Stimulated activated CD8-positive, alpha-beta memory T cell treated with anti-CD3 and anti-CD28 coated beads, Interleukin-15, amount 100 ng/mL, for 24 hours (primary cell): ENCODE results near the gene UNCX.
A peak's percentile ranks its signal among the peaks of the same experiment; 100 is the strongest.

Source experiments
- DNase-seq: peaks from one replicate; pipeline ENCODE4 v3.0.0-alpha.2; 2020; ENCODE audit warnings: low read depth

Gene UNCX

DNA sequence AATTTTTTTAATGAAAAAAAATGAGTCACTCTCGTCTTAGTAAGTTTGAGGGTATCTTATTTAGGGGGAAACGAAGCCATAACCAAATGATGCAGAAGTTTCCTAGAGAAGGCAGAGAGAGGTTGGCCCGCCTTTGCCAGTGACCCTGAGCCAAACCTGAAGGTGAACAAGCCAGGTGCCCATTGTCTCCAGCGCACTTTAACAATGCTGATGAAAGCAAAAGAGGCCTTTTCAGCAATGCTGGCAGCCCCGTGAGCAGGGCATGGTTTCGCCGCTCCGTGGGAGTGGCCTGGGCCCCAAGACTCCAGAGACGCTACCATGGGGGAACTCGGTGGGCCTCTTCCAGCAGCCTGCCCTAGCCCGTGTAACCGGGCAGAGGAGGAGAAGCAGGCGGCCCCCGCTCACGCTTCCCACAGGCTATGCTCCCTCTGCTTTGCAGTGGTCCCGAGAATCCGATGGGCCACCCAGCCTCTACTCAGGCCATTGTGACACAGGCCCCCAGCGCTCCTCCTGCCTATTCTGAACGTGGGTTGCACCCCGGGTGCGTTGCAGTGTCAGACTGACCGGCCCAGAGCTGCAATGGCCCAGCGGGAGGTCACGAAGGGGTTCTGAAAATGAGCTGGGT is 14.0 kb upstream of the UNCX start:
- no peak for DNase-seq

DNA sequence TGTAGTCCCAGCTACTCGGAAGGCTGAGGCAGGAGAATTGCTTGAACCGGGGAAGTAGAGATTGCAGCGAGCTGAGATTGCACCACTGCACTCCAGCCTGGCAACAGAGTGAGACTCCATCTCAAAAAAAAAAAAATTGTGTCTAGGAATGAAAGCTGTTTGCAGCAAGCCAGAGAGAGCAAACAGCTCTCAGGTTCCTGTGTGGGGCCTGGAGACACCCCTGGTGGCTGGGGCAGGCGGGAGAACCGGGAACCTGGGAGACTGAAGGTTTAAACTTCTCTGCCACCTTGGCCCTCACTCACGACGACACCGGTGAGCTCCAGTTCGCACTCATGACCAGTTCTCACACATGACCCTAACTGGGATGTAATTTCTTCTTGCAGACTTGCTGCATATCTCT is 13.2 kb upstream of the UNCX start:
- DNase-seq: no peak

DNA sequence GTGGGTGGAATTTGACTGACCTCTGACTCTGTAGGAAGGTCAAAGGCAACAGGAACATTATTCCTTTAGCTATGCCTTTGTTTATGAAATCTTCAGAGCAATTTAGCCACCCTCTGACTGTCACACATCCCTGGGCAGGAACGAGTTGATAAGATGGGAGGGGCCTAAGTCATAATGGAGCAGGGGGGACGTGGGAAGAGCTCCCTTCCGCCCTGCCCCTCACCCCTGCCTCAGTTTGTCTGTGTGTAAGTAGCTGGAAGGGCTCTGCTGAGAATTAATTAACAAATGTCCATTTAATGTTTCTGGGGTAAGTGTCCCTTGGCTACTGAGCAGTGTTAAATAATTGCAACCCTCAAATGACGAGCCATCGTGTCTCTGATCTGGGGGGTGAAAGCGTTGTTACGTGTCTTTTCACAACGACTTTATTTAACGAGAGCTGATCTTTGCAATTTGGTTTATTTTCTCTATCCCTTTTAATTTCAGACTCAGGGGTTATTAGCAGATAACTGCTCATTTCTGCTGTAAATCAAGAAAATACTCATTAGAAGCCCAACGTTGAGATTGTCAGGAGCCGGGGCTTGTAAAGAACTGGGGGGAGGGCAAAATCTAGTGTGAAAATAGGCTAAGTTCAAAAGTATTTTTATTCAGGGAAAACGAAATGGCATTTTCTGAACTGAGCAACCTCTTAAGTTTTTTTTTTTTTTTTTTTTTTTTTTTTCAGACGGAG is 12.5 kb upstream of the UNCX start:
- DNase-seq: no peak

DNA sequence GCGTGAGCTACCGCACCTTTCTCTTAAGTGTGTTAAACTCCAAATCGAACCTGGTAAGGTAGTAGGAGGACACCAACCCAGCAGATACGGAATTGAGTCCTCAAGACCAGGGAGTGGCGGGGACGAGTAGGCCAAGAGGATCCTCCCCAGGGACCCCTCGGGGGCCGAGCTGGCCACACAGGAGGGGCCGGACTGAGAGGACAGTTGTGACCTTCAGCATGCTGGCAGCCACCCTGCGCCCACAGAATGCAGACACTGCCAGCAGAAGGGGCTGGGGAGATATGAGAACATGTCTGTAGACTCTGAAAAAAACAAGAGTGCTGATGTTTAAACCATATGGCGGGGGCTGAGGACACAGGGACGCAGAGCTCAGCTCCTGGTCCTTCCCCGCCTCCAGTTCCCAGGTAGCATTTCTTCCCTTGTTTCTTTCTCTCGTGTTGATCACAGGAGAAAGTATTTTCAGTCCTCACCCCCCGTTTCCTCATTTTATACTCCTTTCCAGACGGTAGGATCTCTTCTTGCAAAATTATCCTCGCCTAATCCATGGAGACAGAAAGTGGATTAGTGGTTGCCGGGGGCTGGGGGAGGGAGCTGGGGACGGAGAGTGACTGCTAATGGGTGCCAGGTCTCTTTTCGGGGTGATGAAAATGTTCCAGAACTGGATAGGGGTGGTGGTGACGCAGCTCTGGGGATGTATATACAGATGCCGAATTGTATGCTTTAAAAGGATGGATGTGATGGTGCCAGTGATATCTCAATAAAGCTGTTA is 11.5 kb upstream of the UNCX start:
- no peak for DNase-seq

DNA sequence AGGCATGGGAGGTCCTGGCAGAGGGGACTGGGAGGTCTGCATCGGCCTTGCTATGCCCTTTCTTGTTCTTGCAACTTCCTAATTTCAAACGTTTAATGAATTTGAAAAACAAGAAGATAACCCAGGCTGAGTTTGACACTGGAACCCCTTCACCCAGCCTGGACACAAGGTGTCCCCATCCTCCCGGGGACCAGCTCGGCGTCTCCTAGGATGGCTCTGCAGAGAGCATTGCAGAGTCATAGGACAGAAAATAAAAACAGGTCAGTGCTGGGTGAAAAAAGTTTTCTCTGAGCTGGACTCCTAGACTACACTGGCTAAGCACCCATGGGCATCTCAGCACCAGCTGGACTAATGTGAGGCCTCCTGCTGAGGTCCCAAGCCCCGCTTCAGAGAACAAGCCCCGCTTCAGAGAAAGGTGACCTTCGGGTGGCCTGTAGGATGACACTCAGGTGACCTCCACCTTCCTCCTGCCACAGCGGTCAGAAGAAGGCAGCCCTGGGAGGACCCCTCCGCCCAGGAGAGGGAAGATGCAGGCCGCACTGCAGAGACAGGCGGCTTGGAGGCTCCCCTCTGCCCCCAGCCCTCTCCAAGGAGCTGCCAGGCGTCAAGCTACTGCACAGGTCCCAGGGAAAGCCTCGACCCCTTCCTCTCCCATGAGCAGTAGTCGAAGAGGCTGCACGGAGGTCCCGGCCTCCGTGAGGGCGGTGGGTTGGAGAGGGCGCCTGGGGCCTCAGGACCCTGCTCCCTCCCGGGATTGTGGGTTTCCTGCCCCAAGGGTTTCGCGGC is 9.3 kb upstream of the UNCX start:
- no peak for DNase-seq

DNA sequence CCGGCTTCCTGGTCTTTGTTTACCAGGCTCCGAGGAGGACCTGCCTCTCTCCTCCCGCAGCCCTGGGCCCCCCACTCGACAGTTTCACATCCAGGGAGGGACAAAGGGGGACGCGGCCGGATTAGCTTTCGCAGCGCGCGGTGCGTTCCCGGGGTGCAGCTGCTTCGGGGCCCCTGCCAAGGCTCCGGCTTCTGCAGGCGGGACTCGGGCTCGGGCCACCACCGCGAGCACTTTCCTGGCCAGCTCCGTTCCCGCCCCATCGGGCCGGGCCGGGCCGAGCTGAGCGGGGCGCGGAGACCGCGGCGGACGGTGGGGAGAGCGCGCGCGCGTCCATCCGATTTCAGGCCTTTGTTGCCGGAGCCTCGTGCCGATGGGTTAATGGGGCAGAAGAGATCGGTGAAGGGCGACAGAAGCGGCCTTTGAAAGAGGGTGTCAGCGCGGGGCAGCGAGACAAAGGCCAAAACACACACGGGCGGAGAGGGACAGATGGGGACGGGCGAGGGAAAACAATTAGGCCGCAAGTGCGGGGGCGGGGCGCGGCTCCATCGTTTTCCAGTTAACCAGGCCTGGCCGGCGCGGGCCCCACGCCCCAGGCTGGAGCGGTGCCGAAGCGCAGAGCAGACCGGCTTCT is 8.5 kb upstream of the UNCX start:
- no peak for DNase-seq

DNA sequence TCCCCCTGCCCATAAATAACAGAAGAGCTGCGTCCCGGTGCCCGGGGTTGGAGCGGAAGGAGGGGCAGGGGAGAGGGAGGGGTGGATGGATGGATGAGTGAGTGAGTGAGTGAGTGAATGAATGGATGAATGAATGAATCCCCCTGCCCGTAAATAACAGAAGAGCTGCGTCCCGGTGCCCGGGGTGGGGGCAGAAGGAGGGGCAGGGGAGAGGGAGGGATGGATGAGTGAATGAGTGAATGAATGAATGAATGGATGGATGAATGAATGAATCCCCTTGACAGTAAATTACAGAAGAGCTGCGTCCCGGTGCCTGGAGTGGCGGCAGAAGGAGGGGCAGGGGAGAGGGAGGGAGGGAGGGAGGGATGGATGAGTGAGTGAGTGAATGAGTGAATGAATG is 7.6 kb upstream of the UNCX start:
- DNase-seq: no peak

DNA sequence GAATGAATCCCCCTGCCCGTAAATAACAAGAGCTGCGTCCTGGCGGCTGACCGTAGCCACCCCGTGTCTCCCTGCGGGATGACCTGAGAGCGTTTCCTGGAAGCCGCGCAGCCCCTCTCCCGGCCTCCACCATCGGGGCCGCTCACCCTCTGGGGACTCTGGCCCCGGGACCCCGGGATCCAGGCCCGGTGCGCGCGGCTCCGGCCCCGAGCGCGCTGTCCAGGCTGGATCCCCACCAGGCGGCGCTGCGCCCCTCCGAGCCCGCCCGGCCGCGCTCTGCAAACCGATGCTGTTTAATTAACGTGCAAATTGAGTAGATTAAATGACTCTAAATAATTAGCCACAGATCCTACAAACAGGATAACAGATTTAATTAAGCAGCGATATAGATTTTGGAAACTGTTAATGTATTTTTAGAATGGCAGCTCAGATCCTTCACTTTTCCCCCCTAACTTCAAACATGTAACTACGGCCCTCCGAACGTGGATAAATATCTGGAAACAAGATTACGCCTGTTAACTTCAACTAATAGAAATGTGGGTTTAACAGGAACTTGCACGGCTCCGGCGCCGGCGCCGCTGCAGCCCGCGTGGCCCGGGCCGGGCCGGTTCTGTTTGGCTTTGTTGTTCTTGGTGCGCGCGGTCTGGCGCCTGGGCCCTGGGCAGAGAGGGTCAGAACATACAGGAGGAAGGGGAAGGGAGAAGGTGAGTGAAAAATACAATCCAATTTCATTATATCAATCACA is 7.1 kb upstream of the UNCX start:
- peak; percentile 52 for DNase-seq

DNA sequence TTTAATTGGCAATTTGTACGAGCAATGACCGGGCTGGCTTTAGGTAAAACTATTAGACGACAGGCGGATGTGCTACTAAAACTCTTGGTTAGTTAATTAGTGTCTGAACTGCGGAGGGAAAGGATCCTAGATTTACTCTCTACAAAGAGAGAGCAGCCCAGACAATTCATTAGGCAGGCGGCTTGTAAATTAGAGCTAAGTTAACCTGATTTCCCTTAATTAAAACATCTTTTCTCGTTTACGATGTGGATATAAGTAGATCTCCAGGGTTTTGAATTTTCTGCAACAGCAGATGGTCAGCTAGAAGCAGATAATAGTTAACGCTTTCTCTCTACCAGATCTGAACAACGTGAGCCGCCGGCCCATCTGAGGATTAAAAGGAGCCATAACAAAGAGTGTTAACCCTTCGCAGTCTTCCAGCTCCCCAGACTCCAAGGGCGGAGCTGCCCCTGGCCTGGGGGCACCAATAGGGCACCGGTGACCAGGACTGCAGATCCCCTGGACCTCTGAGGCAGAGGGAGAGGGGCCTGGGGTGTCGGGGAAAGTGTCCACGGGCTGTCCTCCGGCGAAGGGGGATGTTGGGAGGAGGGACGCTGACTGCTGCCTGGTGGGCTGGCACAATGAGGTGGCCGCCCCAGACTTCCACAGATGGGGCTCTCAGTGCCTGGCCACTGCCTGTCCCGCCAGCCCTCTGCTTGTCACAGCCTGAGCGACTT is 6.3 kb upstream of the UNCX start:
- no peak for DNase-seq

DNA sequence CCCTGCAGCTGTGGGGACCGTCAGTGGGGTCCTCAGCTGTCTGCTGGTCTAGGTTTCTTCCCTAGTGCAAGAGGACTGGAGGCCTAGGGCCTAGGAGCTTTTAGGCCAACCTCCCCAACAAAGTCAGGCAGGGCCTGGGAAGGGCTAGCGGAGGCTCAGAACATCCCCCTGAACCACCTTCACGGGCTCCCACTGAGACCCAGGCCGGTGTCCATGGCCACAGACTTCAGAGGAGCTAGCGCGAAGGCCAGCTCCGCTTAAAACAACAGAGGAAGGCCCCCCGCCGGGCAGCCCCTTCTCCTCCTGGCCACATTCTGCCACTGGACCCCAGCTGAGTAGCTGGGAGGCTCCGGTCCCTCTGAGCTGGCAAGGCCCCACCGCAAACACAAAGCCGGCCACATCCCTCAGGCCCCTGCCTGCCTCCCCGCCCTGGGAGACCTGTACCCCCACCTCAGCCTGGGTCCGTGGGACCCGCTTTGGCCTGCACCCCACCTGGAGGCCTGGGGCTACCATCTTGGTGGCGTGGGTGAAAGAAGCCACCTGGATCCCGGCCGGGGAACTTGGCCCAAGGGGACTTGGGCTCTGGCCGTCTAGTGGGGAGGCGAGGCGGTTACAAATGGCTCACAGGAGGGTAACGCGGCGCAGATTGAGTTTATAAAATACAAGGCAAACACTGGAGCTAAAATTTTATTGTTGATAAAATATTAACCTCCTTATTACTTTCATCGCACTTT is 5.4 kb upstream of the UNCX start:
- DNase-seq: no peak

DNA sequence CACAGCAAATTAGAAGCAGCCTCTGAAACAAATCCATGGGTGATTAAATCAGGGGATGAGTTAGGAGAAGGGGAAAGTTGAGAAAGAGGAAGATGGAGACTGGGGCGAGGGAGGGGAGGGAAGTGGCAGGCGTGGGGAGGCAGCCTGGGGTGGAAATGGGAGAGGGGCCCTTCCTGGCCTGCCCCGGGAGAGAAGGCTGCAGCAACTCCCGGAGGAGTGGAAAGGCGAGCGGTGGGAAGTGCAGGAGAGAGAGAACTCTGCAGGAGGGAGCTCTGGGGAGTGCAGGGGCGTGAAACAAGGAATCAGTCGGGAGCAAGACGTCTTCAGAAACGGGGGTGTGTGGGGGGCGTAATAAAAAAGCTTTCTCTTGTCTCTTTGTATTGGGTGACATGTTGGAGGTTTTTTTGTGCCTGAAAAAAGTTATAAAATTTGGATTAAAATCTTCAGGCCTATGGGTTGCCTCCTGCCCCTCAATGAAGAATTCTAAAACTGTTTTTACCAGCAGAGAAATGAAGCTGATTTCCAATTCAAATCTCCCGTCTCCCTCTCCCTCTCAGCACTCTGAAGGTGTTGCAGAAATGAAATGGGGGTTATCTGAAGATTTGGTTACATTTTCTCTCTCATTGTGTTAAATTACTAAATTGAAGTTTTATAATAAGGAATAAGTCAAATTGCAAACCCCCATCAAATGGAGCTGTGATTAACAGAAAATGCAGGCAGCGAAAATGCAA is 4.7 kb upstream of the UNCX start:
- DNase-seq: no peak

DNA sequence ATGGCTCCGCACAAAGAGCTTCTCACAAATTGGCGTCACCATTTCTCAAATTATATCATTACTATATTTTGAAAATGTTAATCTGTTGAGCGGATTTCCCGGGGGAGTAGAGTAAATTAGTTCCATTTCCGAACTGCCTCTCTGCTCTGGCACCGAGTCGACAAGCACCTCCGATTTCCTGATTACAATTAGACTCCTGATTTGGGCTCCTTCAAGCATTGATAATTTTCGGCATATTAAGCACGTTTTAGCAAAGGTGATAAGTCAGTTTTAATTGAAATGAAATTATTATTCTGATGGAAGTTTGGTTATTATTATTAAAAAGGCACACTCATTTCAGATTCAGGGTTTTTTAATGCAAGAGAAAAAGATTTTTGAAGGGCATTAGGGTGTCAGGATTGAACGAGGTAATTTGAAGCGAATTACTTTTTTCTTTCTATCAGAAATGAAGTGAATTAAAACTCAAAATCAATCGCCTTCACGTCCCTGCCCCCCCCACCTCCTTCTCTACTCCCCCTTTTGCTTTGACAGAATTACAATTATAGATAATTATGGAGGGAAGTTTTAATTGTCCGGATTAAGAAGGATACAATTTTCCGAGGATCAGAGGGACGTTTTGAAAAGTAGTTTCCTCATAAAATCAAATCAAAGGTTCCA is 4.0 kb upstream of the UNCX start:
- DNase-seq: no peak

DNA sequence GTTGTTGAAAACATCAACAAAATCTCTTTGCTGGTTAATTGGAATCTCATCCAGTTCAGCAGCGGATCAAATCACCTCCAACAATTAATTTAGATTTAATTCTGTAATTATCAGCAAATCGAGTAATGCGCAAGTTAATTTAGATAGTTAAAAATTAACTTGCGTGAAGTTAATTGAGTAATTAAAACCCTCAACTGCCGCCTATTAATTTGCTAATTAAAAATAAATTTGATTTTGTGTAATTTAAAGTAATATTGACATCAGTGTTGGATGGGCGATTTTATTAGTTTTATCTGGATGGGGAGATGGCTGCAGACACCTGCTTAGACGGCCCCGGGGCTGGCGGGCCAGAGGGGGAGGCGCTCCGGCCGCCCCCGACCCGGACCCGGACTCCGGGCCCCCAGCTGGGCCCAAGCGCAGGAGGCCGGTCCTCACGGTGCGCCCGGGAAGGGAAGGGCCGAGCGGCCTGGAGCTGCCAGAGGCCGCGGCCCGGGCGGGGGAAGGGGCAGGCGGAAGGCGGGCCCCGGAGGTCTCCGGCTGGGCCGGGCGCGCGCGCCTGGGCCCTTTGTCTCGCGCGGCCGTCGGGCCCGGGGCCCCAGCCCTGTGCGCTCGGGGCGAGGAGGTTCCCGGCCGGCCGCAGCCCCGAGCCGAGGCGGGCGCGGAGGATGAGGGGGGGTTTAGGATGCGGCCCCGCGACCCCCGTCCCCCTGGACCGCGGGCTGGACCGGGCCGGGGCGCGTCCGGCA is 3.3 kb upstream of the UNCX start:
- DNase-seq: no peak

DNA sequence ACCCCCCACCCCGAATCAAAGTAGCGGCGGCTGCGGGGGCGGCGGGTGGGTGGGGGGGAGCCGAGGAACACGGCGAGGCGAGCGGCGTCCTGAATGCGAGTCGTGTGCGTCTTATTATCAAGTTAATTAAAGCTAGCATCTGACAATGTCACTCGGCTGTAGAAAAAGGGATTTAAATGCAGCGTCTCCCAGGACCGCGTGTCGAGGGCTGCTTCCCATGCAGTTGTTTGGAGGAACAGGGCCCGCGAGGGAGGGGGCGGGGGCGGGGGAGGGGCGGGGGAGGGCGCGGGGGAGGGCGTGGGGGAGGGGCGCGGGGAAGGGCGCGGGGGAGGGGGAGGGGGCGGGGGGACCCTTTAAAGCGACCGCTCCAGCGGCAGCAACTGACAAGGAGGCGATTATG is 2.7 kb upstream of the UNCX start:
- DNase-seq: no peak

DNA sequence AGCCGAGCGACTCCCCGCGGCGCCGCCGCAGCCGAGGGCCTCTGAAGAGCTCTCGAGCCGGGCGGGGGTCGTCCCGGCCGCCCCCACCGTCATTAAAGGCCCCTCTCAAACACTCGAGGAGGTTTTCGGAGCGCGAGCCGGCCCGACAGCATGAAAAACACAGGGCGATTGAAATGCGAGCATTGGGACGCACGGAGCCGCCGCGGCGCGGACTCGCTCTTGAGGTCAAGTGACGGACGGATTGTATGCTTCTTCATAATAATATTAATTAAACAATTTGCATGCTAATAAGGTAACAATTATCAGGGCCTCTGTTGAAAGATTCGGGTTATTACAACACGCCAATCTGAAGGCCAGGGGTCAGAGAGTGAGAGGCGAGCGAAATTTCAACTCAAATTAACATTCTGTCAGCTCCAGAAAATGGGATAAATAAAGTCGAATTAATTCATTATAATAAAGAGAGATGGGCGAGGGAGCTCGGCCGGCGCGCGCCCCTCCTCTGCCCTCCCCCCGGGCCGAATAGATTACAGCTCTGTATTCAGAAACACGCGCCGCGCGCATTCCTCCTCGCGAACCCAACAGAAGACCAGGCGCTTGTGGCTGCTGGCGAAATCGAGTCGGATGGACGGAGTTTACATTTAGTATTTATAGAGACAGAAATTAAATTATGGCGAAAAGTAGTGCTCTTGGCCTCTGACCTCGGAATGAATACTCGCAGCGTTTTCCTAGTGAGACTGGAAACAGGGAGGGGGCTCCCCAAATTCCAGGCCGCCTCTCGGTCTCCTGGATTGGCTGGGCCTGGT is 2.1 kb upstream of the UNCX start:
- DNase-seq: no peak

DNA sequence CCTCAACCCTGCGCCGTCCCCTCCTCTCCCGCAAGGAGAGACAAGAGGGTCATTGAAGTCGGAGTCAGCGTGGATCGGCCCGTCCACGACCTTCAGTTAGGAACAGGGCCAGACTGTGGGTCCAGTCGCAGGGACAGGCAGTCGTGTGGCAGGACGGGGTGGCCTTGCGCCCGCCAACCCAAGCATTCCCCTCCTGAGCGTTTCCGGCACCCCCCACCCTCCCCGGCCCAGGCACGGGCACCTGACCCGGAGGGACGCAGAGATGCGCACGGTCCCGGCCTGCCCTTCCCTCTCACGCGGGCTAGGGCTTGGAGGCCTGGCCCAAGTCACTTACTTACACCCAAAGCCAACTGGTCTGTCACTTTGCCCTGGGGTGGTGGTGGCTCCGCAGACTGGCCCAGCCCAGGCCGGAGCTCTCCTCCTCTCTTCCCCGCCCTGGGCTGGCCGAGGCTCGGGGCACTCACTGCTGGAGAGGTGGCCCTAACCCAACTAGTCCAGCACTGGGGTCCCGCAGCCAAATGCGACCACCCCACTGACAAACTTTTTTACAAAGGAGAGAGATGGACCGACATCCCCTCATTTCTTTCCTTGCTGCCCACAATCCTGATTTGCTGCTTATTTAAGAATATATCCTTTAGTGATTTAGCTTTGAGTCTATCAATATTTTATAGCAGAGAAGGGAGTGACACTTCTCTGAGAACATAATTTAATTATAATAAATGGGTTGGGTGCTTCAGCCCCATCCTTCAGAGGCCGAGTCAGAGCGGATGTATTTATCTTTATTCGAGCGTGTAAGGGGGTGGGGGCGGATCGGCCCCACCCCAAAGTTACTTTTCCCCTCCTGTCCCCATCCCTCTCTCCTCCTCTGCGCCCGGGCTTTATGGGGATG is 1.2 kb upstream of the UNCX start:
- no peak for DNase-seq
